Measurements from ENCODE around the gene RNF13.
"Not testable (repeated sequence)": the region's sequence is repeated elsewhere in the genome, so short reads cannot be mapped to it uniquely, and the experiment has no call there.

The RNF13 gene

DNA sequence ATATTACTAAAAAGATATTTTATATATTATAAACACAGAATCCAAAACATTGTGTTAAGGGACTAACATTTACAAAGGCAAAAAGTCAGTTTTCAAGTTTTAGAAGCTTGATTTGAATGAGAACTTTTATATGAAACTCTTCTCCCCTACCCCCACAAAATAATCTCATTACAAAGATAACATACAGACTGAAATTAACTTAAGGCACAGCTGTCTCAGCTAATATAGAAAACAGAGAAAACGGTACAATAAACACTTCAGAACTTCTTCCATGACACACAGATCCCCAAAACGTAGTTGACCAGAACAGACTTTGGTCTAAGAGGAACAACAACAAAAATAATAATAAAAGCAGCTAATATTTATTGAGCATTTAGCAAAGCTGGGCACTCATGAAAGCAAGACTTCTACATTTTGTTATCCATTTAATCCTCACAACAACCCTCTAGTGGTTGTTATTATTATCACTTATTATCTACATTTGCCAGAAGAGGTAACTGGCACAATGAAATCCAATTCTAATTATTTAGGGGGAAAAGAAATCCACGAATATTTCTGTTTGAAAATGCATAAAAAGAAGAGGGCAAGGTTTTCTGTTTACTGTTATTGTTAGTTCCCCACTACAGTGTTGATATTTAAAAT is 89.6 kb downstream of the RNF13 start:
- DNase-seq: no peak

DNA sequence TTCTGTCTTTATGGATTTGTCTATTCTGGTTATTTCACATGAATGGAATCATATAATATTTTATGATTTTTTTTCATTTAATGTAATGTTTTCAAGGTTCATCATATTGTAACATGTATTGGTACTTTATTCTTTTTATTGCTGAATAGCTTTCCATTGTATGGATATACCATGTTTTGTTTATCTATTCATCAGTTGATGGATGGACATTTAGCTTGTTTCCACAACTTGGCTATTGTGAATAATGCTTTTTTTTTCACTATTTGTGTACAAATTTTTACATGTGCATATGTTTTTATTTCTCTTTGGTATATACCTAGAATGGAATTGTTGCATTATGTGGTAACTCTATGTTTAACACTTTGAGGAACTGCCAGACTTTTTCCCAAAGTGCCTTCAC is 93.0 kb downstream of the RNF13 start:
- no peak for DNase-seq

DNA sequence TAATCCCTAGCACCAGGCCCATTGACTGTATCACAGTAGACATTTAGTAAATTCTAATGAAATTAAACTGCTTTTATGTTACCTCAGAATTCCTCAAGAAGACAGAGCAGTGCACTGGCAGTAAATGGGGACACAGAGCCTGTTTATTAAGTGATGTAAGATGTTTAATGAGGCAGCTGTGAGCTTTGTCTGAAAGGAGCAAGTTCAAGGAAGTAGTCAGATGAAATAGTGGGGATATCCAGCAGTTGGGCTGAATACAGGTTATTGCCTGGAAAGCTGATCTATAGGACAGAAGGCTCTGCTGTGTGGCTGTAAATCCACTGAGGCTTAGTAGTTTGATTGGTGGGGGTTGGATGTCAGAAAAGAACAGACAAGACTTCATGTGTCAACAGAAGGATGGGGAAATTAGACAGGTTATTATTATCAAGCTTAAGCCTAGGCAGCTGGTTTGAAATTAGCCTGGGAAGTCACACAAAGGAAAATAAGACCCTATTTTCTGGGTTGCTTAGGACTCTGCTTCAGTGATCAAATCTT is 95.5 kb downstream of the RNF13 start:
- no peak for DNase-seq

DNA sequence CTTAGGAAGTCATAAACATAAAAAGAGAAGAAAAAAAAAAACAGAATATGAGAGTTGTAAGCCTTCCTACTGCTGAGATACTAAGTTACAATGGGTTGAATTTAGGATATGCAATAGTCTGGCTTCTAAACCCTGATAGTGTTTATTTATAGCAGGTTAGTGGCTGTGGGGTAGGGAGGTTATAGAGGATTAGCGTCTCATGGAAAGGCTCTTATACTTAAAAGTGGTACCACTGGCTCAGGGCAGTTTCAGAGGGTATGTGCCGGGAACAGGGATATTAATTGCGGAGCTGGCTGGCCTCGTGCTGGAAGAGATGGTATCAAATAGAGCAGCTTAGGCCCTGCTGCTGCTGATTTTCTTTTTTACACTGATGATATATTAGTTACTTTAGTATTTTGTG is 96.9 kb downstream of the RNF13 start:
- DNase-seq: no peak

DNA sequence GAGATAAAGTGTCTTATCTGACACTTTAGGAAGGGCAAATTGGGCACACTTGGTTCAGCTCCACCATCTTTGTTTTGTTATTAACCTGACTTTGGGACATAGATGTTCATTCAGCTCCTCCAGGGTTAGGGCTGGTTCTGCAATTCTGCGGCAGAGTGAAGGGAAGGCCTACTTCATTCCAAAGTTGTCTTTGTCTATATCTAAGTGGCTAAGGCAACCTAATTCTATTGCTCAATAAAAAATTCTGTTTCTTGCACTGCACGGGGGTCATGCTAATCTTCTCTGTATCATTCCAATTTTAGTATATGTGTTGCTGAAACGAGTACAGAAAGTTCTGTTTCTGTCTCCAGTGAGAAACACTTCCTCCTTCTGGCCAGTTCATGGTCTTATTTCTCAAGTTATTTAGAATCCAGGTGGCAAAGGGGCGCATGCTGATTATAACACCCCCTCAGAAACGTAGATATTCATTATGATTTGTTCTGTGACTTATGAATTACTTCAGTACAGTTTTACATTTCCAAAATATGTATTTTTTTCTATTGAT is 104.2 kb downstream of the RNF13 start:
- DNase-seq: no peak

DNA sequence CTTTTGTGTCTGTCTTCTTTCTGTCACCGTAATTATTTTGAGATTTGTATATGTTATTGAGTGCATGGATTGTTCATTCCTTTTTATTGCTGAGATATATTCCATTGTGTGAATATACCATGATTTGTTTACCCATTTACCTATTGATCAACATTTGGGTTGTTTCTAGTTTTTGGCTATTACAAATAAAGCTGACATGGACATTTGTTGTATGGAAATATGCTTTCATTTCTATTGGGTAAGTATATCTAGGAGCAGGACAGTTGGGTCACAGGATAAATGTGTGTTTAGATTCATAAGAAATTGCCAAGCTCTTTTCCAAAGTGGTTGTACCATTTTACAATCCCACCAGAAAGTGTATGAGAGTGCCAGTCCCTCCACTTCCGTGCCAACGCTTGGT is 106.5 kb downstream of the RNF13 start:
- DNase-seq: no peak

DNA sequence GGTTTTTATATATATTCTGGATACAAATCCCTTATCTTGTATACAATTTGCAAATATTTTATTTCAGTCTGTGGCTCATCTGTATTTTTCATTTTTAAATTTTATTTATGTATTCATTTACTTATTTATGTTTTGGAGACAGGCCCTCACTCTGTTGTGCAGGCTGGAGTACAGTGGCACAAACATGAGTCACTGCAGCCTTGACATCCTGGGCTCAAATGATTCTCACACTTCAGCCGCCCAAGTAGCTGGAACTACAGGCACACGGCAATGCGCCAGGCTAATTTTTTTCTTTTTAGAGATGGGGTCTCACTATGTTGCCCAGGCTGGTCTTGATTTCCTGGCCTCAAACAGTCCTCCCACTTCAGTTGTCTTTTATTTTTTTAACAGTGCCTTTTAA is 107.1 kb downstream of the RNF13 start:
- no peak for DNase-seq

DNA sequence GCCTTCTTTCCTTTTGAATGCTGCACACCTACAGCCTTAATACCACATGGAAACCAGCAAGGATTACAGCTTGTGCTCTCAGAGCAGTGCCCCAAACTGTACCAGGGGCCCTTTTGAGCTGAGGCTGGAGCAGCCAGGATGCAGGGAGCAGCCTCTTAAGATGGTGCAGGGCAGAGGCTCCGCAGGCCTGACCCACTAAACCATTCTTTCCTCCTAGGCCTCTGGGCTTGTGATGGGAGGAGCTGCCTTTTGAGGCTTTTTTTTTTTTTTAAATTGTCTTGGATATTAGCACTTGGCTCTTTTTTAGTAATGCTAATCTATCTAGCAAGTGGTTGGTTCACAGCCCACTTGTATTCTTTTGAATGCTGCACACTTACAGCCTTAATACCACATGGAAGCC is 120.0 kb downstream of the RNF13 start:
- no peak for DNase-seq

DNA sequence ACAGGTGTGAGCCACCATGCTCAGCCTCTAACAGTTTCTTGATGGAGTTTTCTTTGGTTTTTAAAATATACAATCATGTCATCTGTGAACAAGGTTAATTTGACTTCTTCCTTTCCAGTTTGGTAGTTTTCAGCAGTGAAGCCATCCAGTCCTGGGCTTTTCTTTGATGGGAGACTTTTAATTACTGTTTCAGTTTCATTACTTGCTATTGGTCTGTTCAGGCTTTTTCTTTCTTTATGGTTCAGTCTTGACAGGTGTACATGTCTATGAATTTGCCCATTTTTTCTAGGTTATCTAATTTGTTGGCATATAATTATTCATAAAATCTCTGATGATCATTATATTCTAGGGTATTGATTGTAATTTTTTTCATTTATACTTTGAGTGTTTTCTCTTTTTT is 120.8 kb downstream of the RNF13 start:
- no peak for DNase-seq

DNA sequence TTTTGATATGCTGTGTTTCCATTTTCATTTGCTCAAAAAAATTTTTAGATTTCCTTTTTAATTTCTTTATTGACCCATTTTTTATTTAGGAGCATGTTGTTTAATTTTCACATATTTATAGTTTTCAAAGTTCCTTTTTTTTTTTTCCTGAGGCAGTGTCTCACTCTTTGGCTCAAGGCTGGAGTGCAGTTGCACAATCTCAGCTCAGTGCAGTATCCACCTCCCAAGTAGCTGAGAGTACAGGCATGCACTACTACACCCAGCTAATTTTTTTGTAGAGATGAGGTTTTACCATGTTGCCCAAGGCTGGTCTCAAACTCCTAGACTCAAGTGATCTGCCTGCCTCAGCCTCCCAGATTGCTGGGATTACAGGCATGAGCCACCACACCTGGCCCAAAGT is 121.5 kb downstream of the RNF13 start:
- no peak for DNase-seq

DNA sequence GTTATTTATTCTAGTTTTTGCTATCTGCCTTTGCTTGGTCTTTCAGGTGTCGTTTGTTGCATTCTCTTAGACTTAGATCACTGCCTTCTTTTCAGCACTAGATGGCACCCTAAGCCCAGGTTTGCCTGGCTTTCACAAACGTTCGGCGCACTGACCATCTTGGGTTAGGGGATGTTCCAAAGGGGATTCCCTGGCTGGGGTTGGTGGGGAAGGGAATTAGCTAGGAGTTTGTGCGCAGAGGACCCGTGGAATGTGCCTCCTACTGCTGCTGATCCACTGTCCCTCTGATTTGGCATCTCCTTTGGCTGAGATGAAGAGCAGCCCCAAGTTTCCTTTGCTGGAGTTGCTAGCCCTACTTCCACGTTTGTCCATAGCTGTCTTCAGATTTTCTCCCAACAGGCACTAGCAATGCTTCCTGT is 123.8 kb downstream of the RNF13 start:
- DNase-seq: no peak

DNA sequence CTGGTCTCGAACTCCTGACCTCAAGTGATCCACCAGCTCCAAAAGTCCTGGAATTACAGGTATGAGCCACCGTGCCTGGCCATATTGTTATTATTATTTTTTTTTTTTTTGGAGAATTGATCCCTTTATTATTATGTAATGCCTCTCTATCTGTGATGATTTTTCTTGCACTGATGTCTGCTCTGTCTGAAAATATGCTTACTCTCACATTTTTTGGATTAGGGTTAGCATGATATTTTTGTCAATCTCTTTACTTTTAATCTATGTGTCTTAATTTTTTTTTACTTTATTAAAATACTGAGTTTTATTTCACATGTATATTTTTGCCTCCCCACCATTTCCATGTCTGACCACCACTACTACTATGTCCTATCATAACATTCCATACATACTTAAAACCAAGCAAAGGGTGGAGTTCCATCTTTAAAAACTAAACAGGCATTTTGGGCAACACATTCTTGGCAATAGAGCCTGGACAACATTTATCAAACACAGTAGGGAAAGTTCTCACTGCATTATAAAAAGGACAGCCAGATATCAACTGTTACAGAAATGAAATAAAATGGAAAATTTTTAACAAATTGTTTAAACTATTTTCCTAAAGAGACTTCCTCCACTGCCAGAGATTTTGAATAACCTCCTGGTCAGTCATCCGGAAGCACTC is 125.5 kb downstream of the RNF13 start:
- not testable (repeated sequence) for DNase-seq

DNA sequence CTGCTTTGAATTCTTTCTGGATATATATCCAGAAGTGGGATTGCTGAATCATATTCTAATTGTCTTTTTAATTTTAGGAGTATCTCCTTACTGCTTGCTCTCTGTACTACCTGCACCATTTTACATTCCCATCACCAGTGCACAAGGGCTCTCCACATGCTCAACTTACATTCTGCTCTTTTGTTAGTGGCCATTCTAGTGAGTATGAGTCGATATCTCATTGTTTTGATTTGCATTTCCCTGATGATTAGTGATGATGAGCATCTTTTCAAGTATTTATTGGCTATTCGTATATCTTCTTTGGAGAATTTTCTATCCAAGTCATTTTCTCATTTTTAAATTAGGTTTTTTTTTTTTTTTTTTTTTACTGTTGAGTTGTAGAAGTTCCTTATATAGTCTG is 128.2 kb downstream of the RNF13 start:
- no peak for DNase-seq

DNA sequence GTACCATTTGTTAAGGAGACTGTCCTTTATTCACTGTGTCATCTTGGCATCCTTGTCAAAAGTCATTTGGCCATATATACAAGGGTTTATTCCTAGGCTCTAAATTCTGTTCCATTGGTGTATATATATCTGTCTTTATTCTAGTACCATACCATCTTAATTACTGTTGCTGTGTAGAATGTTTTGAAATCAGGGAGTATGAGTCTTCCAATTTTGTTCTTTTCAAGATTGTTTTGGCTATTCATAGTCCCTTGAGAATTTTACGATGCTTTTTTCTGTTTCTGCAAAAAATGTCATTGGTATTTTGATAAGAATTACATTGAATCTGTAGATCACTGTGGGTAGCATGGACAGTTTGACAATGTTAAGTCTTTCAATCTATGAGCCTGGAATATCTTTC is 128.9 kb downstream of the RNF13 start:
- DNase-seq: no peak

DNA sequence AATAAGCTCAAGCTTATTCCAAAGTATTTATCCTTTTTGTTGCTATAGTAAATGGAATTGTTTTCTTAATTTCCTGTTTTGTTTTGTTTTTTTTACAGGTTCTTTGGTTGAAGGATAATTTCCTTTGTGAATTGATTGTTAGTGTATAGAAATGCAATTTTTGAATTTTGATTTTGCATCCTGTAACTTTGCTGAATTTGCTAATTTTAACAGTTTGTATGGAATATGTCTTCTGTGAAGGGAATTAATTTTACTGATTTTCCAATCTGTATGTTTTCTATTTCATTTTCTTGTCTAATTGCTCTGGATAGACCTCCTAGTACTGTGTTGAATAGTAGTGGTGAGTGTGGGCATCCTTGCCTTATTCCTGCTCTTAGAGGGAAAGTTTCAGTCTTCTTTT is 129.4 kb downstream of the RNF13 start:
- no peak for DNase-seq

DNA sequence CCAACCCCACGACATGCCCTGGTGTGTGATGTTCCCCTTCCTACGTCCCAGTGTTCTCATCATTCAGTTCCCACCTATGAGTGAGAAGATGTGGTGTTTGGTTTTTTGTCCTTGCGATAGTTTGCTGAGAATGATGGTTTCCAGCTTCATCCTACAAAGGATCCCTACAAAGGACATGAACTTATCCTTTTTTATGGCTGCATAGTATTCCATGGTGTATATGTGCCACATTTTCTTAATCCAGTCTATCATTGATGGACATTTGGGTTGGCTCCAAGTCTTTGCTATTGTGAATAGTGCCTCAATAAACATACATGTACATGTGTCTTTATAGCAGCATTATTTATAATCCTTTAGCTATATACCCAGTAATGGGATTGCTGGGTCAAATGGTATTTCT is 131.0 kb downstream of the RNF13 start:
- DNase-seq: not testable (repeated sequence)

DNA sequence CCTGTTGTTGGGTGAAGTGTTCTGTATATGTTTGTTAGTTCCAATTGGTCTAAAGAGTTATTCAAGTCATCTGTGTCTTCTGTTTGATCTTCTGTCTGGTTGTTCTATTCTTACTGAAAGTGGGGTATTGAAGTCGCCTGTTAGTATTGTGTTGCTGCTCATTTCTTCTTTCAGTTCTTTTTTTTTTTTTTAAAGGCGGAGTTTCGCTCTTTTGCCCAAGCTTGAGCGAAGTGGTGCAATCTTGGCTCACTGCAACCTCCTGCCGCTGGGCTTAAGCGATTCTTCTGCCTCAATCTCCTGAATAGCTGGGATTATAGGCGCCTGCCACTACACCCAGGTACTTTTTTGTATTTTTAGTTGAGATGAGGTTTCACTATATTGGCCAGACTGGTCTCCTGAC is 134.2 kb downstream of the RNF13 start:
- DNase-seq: no peak

DNA sequence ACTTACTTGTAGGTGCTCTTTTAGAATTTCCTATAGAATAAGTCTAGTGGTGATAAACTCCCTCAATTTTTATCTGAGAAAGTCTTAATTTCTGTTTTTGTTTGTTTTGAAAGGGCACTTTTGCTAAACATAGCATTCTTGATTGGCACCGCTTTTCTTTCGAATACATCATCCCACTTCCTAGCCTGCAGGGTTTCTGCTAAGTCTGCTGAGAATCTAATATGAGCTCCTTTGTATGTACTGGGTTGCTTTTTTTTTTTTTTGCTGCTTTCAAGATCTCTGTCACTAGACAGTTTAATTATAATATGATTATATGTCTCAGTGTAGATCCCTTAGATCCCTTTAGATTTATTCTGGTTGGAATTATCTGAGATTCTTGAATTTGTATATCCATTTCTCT is 136.2 kb downstream of the RNF13 start:
- no peak for DNase-seq

DNA sequence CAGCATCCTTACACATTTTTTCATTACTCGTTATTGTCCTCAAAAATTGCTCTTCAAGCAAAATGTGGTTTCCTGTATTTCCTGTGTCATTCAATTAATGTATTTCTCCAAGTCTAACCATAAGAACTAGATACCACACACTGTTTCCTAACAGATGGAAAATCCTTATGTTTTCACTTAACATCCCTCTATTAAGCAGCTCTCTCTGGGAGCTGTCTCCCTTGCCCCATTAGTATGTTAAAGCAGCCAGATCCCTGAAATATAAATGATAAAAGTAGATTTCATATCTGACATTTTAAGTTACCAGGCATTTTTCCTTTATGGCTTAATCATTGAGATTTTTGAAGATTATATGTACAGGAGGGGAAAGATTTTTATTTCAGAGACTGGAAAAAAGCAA is 141.8 kb downstream of the RNF13 start:
- DNase-seq: no peak

DNA sequence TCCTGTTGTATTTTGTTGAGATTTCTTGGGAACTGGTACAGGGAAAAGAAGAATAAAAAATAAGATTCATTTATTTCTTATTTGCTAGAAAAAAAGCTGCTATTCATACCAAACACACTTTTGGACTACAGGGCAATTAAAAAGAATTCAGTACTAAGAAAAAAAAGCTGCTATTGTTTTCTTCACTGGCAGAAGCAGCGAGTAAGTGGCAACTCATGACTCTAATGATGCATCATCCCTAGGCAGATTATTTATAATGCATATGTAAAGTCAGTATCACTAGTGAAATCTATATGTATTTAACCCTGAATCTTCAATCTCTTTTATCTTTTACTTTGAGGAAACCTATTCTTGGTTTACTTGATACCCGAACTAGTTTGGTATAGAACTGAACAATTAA is 142.4 kb downstream of the RNF13 start:
- no peak for DNase-seq

DNA sequence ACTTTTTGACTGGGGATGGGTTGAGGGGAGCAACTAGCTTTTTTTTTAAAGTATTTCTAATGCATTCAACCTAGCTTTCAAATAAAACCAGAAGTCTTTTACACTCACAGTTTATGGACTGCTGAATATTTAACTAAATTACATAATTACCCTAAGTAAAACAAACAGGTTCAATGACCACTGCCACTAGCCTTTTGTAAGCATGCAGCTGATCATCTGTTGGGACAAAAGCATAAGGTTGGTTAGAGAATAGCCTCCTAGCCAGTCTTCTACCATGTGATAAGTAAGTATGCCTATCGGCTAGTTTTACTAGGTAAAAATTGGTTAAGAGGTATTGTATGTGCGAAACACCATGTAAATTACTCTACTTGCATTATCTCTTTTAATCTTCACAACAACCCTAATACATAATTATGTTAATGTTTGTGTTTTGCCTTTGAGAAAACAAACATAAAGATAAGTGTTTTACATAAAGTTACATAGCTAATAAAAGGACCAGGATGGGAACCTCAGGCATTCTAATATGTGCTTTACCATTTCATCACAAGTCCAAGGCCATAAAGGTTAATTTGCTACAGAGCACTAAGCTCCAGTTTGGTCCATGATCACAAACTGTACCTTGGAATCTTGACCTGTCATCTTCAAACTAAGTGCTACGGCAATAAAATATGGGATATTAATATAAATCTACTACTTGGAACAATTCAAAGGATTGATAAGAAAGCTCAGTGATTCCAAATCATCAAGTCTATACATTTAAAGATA is 144.5 kb downstream of the RNF13 start:
- no peak for DNase-seq

DNA sequence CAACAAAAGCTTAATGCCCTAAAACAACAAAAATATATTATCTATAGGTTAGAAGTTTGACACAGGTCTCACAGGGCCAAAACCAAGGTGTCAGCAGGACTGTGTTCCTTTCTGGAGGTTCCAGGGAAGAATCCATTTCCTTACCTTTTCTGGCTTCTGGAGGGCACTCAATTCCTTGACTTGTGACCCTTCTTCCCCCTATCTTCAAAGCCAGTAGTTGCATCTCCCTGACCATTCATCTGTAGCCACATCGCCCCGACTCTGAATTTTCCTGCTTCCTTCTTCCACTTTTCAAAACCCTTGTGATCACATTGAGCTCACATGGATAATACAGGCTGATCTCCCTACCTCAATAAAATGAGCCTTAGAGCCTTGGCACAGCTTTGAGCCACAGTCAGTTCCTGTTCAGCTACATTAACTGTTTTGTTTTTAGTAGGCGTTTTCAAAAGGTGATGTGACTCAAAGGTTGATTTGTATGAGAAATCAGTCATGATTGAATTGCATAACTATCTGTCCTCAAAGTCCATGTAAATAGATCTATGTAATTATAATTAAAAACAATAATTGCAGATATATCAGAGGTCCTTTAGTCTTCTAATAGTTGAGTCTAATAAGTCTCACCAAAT is 145.3 kb downstream of the RNF13 start:
- no peak for DNase-seq

DNA sequence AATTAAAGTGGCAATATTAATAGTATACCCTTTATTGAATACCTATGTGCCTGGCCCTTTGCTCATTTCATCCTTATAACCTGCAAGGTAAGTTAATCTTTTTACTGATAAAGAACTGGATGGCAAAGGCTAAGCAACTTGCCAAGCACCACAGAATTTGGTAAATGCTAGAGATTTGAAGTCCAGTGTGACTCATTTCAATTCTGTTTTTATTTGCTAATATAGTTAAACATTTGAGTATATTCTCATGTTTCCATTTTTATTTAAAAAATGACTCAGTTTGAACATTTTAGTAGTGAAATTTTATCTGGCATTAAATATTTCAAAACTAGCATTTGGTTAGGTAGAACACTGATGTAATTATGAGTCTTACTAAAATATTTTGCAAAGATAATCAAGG is 146.4 kb downstream of the RNF13 start:
- DNase-seq: no peak
